Measurements from ENCODE around the gene MCOLN2.

DNA sequence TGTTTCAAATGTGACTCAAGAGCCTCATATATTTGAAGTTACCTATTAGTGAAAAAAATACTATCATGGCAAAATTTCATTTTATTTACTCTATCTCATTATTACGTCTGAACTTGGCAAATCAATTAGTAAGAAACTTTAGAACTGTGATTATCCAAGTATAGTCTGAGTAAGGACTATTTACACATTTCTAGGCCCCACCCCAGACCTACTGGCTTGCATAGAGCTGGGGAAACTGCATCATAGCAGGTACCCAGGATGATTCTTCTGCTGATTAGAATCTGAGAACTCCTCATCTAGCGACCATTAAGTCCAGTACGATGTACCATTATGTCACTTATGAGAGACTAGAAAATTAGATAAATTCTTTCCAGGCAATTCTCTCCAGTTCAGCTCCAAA lies 31.2 kb upstream of the MCOLN2 start:
- TF ChIP-seq, protein P1, sequence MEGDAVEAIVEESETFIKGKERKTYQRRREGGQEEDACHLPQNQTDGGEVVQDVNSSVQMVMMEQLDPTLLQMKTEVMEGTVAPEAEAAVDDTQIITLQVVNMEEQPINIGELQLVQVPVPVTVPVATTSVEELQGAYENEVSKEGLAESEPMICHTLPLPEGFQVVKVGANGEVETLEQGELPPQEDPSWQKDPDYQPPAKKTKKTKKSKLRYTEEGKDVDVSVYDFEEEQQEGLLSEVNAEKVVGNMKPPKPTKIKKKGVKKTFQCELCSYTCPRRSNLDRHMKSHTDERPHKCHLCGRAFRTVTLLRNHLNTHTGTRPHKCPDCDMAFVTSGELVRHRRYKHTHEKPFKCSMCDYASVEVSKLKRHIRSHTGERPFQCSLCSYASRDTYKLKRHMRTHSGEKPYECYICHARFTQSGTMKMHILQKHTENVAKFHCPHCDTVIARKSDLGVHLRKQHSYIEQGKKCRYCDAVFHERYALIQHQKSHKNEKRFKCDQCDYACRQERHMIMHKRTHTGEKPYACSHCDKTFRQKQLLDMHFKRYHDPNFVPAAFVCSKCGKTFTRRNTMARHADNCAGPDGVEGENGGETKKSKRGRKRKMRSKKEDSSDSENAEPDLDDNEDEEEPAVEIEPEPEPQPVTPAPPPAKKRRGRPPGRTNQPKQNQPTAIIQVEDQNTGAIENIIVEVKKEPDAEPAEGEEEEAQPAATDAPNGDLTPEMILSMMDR (IDR thresholded peaks at IDR 0.05), result no peak
- no peak for TF ChIP-seq EZH2 (IDR thresholded peaks at IDR 0.05; ENCODE audit: borderline replicate concordance, insufficient read depth, low read depth, low read length, poor library complexity, severe bottlenecking)

All from B cell (primary cell).